ENCODE results near the gene GSK3A. TPM values are rescaled to one million over a fixed set of nuclear protein-coding genes. Genes with fewer than 3 reads are reported as not detected.

GSK3A gene
- total RNA-seq, 1 experiment from 2014 or later = 50.8 TPM

- Mint-ChIP-seq H3K36me3 (peaks cover 58% of the 10 kb centered on the region), H3K27me3 (ENCODE audit: low read depth) (no peaks in the 10 kb centered on the region; the same call in 1 of the 2 replicates), H3K27ac (no peak overlapping the region), H3K4me3 (no peak overlapping the region), H3K4me1 (0 out of 2 replicates have a peak, but pooled peaks cover 4% of the 10 kb centered on the region), H3K9me3 (no peaks in the 10 kb centered on the region)
- ChIA-PET POLR2A (no interaction called here), CTCF (interaction anchor here (0.5 to 3.6 kb wide), 6 partner anchors 9 to 139 kb away, joined by 3 to 16 read pairs (median 4); partner anchors contain the start of gene POU2F2)
- DNase-seq (ENCODE audit: low spot score) (no peak), ATAC-seq (no peak)
- TF ChIP-seq IRF1 (CRISPR knock-in tag; IDR thresholded peaks at IDR 0.05) (no peak), TCF7 (CRISPR knock-in tag; IDR thresholded peaks at IDR 0.05; ENCODE audit: low read depth) (no peak), ZNF317 (CRISPR knock-in tag; IDR thresholded peaks at IDR 0.05; ENCODE audit: borderline replicate concordance, low read depth) (no peak), JAZF1 (CRISPR knock-in tag; IDR thresholded peaks at IDR 0.05) (no peak), ZNF263 (CRISPR knock-in tag; IDR thresholded peaks at IDR 0.05; ENCODE audit: low read depth) (no peak), ZBTB43 (CRISPR knock-in tag; IDR thresholded peaks at IDR 0.05) (no peak), FOXP4 (CRISPR knock-in tag; IDR thresholded peaks at IDR 0.05) (no peak)
Observed at GRCh38 chr19:42235181-42235580, 7.2 kb downstream of the GSK3A start.

- DNase-seq (ENCODE audit: low spot score) (no peak), ATAC-seq (no peak)
- Mint-ChIP-seq H3K4me1 (0 out of 2 replicates have a peak, but pooled peaks cover 4% of the 10 kb centered on the region), H3K27me3 (ENCODE audit: low read depth) (no peaks in the 10 kb centered on the region; the same call in 1 of the 2 replicates), H3K27ac (no peak overlapping the region), H3K4me3 (no peak overlapping the region), H3K36me3 (peaks cover 58% of the 10 kb centered on the region), H3K9me3 (no peaks in the 10 kb centered on the region)
- ChIA-PET POLR2A (interaction anchor here (1.9 kb wide), 1 partner anchor 8 kb away, joined by 5 read pairs; the partner anchor contains the start of gene GSK3A), CTCF (interaction anchor here (0.6 to 3.6 kb wide), 3 partner anchors 45 to 103 kb away, joined by 3 to 16 read pairs (median 4); partner anchors contain the start of gene POU2F2)
- TF ChIP-seq TCF7 (CRISPR knock-in tag; IDR thresholded peaks at IDR 0.05; ENCODE audit: low read depth) = no peak
- no peak for TF ChIP-seq GRHL2 (CRISPR knock-in tag; IDR thresholded peaks at IDR 0.05; ENCODE audit: insufficient replicate concordance, severe bottlenecking)
- no peak for TF ChIP-seq ZBTB21 (CRISPR knock-in tag; IDR thresholded peaks at IDR 0.05; ENCODE audit: borderline replicate concordance)
- no peak for TF ChIP-seq ELF4 (CRISPR knock-in tag; IDR thresholded peaks at IDR 0.05; ENCODE audit: low read depth)
- no peak for TF ChIP-seq ARID4B (CRISPR knock-in tag; IDR thresholded peaks at IDR 0.05; ENCODE audit: borderline replicate concordance)
- TF ChIP-seq GTF2I (CRISPR knock-in tag; conservative IDR thresholded peaks at IDR 0.05) = no peak
Observed at GRCh38 chr19:42234364-42234763, 8.0 kb downstream of the GSK3A start.

Measured in WTC11 (cell line).